Measurements from ENCODE around the gene LTBP4.
A peak's percentile ranks its signal among the peaks of the same experiment; 100 is the strongest.
"Not testable (repeated sequence)": the region's sequence is repeated elsewhere in the genome, so short reads cannot be mapped to it uniquely, and the experiment has no call there.

The LTBP4 gene

DNA sequence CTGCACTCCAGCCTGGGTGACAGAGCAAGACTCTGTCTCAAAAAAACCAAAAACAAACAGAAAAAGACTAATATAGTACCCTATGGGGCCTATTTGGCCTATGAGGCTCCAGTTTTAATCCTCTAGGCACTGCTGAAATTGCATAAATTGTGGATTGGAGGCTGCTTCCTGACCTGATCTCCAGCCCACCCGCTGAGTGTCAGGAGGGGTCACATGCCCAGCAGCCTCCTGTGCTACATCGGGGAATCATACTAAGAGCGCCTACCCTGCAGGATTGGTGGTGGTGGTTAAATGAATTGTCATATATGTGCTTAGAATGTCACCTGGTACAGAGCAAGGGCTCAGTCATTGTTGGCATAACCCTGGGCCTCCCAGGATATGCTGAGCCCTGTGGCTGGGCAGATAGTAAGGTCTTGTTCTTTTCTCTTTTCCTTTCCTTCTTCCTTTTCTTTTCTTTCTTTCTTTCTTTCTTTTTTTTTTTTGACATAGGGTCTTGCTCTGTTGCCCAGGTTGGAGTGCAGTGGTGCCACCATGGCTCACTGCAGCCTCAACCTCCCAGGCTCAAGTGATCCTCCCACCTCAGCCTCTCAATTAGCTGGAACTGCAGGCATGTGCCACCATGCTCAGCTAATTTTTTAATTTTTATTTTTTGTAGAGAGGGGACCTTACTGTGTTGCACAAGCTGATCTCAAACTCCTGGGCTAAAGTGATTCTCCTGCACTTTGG, 31.3 kb downstream of the LTBP4 start:
- Mint-ChIP-seq H3K27me3 (no peaks in the 10 kb centered on the region), H3K9me3 (no peaks in the 10 kb centered on the region), H3K27ac (peak overlapping the region; percentile 45), H3K4me3 (no peak overlapping the region), H3K36me3 (peaks cover 4% of the 10 kb centered on the region), H3K4me1 (peaks cover 7% of the 10 kb centered on the region)
- DNase-seq (ENCODE audit: low spot score in 2 of 2): no peak
- no peak for ATAC-seq (ENCODE audit: low read depth)

DNA sequence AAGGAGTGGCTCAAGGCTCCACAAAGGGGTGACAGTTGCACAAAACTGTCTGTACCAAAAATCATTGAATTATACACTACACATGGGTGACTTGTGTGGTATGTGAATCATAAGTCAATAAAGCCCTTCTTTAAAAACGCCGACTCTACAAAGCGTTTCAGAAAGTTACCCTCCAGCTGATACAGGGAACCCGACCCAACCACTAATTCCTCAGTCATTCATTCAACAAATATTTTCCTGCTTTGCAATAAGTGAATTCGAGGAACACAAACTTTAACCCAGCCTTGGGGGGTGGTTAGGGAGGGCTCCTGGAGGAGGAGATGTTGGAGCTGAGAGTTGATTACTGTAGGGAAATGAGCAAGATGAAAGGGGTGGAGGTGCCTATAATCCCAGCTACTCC, 32.0 kb downstream of the LTBP4 start:
- peaks cover 7% of the 10 kb centered on the region for H3K4me1 Mint-ChIP-seq
- H3K27me3 Mint-ChIP-seq: no peaks in the 10 kb centered on the region
- ATAC-seq (ENCODE audit: low read depth): no peak
- no peak overlapping the region for H3K27ac Mint-ChIP-seq
- H3K4me3 Mint-ChIP-seq: no peak overlapping the region
- DNase-seq (ENCODE audit: low spot score in 2 of 2): no peak
- no peaks in the 10 kb centered on the region for H3K9me3 Mint-ChIP-seq
- H3K36me3 Mint-ChIP-seq: peaks cover 4% of the 10 kb centered on the region

DNA sequence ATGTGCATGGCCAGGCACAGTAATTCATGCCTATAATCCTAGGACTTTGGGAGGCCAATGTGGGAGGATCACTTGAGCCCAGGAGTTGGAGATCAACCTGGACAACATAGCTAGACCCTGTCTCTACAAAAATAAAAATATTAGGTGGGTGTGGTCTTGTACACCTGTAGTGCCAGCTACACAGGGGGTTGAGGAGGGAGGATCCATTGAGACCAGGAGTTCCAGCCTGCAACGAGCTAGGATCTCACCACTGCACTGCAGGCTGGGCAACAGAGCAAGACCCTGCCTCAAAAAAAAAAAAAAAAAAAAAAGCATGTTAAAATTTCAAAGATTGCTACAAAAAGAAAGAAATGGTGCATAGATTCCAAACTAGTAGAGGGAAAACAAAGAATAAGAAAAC, 37.2 kb downstream of the LTBP4 start:
- peaks cover 12% of the 10 kb centered on the region for H3K4me1 Mint-ChIP-seq
- no peak overlapping the region for H3K4me3 Mint-ChIP-seq
- H3K27me3 Mint-ChIP-seq: no peaks in the 10 kb centered on the region
- H3K27ac Mint-ChIP-seq: no peak overlapping the region
- H3K36me3 Mint-ChIP-seq: no peaks in the 10 kb centered on the region
- DNase-seq (ENCODE audit: low spot score in 2 of 2) (no peak), ATAC-seq (ENCODE audit: low read depth) (no peak)
- H3K9me3 Mint-ChIP-seq: no peaks in the 10 kb centered on the region

DNA sequence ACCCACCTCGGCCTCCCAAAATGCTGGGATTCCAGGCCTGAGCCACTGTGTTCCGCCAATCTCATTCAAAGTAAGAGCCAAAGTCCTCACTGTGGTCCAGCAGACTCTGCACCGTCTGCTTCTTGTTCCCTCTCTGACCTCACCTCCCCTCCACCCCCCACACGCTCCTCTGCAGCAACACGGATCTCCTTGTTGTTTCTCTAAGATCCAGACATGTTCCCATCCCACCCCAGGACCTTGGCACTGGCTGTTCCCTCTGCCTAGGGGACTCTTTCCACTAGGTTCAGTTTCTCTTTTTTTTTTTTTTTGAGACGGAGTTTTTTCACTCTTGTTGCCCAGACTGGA, 38.4 kb downstream of the LTBP4 start:
- ATAC-seq (ENCODE audit: low read depth) (no peak), DNase-seq (ENCODE audit: low spot score in 2 of 2) (no peak)
- Mint-ChIP-seq H3K27ac (no peak overlapping the region), H3K9me3 (no peaks in the 10 kb centered on the region), H3K27me3 (no peaks in the 10 kb centered on the region), H3K4me1 (peaks cover 9% of the 10 kb centered on the region), H3K36me3 (no peaks in the 10 kb centered on the region), H3K4me3 (no peak overlapping the region)

DNA sequence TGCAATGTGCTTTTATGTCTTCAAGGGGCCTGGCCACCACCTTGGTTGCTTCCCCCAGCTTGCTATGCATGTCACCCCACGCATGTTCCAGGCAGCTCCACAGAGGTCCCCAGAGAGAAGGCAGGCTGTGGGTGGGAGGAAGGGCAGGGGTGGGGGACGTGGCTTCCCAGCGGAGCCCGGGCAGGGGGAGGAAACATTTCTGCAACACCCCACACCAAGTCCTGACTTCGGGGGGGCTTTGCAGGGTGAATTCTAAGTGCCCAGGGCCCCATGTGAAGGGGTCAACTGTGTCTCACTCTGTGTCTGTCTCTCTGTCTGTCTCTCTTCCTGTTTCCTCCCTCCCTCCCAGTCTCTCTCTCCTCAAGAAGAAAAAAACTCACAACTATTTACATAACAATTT, 39.6 kb downstream of the LTBP4 start:
- DNase-seq (ENCODE audit: low spot score in 2 of 2): no peak
- no peaks in the 10 kb centered on the region for H3K36me3 Mint-ChIP-seq
- no peak for ATAC-seq (ENCODE audit: low read depth)
- H3K4me1 Mint-ChIP-seq: peaks cover 7% of the 10 kb centered on the region
- H3K27me3 Mint-ChIP-seq: peaks cover 1% of the 10 kb centered on the region
- H3K4me3 Mint-ChIP-seq: no peak overlapping the region
- no peaks in the 10 kb centered on the region for H3K9me3 Mint-ChIP-seq
- H3K27ac Mint-ChIP-seq: no peak overlapping the region

DNA sequence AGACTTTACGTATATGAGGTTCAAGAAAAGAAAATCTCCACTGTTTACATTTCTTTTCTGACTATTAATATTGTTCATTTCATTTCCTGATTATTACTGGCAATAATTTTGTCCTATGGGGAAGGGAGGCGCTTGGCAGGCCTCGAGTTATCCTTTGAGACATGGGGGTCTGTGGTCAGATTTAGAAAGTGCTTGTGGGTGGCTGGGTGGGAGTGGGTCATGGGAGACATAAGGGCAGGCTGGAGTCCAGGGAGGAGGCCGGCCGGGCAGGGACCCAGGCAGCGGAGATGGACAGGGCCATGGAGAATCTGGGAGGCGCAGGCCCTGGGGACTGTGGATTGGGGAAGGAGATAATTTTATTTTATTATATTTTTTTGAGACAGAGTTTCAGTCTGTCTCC, 40.1 kb downstream of the LTBP4 start:
- ATAC-seq (ENCODE audit: low read depth): no peak
- H3K36me3 Mint-ChIP-seq: no peaks in the 10 kb centered on the region
- no peak overlapping the region for H3K4me3 Mint-ChIP-seq
- no peak for DNase-seq (ENCODE audit: low spot score in 2 of 2)
- H3K27me3 Mint-ChIP-seq: peaks cover 2% of the 10 kb centered on the region
- no peaks in the 10 kb centered on the region for H3K9me3 Mint-ChIP-seq
- H3K4me1 Mint-ChIP-seq: peaks cover 7% of the 10 kb centered on the region
- no peak overlapping the region for H3K27ac Mint-ChIP-seq

DNA sequence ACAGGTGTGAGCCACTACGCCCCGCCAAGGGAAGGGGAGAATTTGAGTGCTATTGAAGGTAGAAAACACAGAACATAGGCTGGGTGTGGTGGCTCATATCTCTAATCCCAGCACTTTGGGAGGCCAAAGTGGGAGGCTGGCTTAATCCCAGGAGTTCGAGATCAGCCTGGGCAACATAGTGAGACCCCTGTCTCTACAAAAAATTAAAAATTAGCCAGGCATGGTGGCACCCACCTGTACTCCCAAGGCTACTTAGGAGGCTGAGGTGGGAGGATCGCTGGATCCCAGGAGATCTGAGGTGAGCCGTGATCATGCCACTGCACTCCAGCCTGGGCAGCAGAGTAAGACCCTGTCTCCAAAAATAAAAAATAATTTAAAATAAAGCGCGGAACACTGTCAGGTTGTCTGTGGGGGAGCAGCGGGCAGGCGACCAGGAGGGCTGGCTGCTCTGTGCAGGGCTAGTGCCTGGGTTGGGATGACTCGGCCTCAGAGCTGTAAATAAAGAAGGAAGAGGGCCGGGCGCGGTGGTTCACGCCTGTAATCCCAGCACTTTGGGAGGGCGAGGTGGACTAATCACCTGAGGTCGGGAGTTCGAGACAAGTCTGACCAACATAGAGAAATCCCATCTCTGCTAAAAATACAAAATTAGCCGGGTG, 41.0 kb downstream of the LTBP4 start:
- Mint-ChIP-seq H3K27me3 (peaks cover 2% of the 10 kb centered on the region), H3K9me3 (no peaks in the 10 kb centered on the region), H3K36me3 (no peaks in the 10 kb centered on the region), H3K4me1 (peaks cover 7% of the 10 kb centered on the region), H3K27ac (no peak overlapping the region), H3K4me3 (no peak overlapping the region)
- DNase-seq (ENCODE audit: low spot score in 2 of 2) (no peak), ATAC-seq (ENCODE audit: low read depth) (no peak)

DNA sequence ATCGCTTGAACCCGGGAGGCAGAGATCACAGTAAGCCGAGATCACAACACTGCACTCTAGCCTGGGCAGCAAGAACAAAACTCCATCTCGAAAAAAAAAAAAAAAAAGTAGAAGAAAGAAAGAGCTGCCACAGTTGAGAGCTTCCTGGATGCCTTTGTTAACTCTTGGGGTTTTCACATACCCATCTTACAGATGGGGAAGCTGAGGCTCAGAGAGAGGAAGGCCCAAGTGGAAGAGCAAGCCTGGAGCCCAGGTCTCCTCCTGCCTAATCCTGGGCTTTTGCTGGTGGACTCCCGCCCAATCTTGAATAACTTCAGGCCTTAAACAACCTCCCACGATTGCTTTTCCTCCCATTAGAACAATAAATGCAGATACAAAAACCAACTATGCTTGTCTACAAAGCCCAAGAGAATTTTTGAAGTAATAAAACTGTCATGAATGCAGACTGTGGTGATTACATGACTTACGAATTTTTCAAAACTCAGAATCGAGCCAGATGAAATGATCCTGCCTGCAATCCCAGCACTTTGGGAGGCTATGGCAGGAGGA, 41.7 kb downstream of the LTBP4 start:
- H3K4me3 Mint-ChIP-seq: no peak overlapping the region
- H3K9me3 Mint-ChIP-seq: no peaks in the 10 kb centered on the region
- ATAC-seq (ENCODE audit: low read depth) (no peak), DNase-seq (ENCODE audit: low spot score in 2 of 2) (no peak)
- no peak overlapping the region for H3K27ac Mint-ChIP-seq
- peaks cover 7% of the 10 kb centered on the region for H3K4me1 Mint-ChIP-seq
- no peaks in the 10 kb centered on the region for H3K36me3 Mint-ChIP-seq
- peaks cover 2% of the 10 kb centered on the region for H3K27me3 Mint-ChIP-seq

DNA sequence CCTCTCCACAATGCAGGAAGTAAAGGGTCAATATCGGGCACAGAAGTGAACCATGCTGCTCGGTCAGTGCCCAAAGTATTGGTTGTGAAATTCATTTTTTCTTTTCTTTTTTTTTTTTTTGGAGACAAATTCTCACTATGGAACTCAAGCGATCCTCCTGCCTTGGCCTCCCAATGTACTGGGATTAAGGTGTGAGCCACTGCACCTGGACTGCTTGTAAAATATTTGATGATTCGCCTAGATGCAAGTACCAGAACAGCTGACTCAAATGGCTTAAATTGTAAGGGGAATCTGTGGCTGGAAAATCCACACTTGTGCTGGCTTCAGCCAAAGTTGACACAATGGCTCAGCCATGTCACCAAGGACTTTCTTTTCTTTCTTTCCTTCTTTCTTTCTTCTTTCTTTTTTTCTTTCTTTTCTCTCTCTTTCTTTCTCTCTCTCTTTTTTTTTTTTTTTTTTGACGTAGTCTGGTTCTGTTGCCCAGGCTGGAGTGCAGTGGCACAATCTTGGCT, 45.6 kb downstream of the LTBP4 start:
- Mint-ChIP-seq H3K27me3 (peaks cover 2% of the 10 kb centered on the region), H3K27ac (no peak overlapping the region), H3K4me1 (peaks cover 4% of the 10 kb centered on the region), H3K4me3 (no peak overlapping the region), H3K36me3 (no peaks in the 10 kb centered on the region), H3K9me3 (no peaks in the 10 kb centered on the region)
- ATAC-seq (ENCODE audit: low read depth) (no peak), DNase-seq (ENCODE audit: low spot score in 2 of 2) (no peak)

DNA sequence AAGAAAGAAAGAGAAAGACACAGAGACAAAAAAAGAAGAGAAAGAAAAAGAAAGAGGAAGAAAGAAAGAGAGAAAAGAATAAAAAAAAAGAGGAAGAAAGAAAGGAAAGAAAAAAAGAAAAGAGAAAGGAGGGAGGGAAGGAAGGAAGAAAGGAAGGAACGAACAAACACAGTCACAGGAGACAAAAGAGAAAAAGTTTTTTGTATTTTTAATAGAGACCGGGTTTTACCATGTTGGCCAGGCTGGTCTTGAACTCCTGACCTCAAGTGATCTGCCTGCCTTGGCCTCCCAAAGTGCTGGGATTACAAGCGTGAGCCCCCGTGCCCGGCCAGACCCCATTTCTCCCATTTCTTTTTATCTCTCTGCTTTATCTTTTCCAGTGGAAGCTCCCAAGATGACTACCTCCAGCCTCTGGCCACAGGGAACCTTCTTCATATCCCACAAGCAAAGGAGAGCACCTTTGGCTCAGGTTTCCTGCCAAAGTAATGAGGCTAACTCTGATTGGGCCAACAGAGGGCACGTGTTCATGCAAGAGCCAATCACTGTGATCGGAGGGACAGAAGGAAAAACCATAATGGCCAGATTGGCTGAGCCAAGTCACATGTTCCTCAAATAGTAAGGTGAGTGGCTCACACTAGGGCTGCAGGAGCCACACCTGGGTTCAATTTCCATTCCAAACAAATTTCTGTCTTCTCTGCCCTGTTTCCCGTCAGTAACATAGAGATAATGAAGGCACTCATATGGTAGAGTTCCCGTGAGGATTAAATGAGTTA, 48.9 kb downstream of the LTBP4 start:
- not testable (repeated sequence) for ATAC-seq (ENCODE audit: low read depth); H3K4me3 Mint-ChIP-seq; H3K27me3 Mint-ChIP-seq; DNase-seq (ENCODE audit: low spot score in 2 of 2); H3K27ac Mint-ChIP-seq; H3K4me1 Mint-ChIP-seq; H3K9me3 Mint-ChIP-seq; H3K36me3 Mint-ChIP-seq

DNA sequence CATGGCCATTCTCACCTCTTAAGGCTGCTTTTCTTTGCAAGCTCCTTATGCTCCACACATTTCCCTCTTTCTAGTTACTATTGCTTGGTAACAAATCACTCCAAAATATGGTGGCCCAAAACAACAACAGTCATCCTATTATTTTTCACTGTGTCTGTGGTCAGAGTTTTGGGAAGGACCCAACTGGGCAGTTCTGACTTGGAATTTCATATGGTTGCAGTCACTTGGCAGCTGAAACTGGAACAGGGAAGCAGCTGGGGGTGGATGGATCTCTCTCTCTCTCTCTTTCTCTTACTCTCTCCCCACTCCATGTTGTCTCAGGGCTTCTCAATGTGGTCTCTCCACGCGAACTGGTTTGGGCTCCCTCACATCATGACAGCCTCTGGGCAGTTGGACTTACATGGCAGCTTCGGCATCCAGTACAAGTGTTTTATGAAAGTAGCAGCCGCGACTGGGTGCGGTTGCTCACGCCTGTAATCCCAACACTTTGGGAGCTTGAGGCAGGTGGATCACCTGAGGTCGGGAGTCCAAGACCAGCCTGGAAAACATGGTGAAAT, 49.7 kb downstream of the LTBP4 start:
- Mint-ChIP-seq H3K4me3 (no peak overlapping the region), H3K27me3 (peaks cover under 1% of the 10 kb centered on the region), H3K9me3 (no peaks in the 10 kb centered on the region), H3K4me1 (peaks cover 4% of the 10 kb centered on the region), H3K27ac (no peak overlapping the region), H3K36me3 (no peaks in the 10 kb centered on the region)
- ATAC-seq (ENCODE audit: low read depth) (no peak), DNase-seq (ENCODE audit: low spot score in 2 of 2) (no peak)

DNA sequence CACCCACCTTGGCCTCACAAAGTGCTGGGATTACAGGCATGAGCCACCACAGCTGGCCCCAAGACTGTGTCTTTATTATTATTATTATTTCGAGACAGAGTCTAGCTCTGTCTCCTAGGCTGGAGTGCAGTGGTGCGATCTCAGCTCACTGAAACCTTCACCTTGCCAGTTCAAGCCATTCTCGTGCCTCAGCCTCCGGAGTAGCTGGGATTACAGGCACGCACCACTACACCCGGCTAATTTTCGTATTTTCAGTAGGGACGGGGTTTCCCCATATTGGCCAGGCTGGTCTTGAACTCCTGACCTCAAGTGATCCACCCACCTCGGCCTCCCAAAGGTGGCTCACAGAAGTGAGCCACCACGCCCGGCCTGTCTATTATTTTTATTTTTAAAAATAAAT, 51.1 kb downstream of the LTBP4 start:
- not testable (repeated sequence) for H3K9me3 Mint-ChIP-seq; H3K4me1 Mint-ChIP-seq; ATAC-seq (ENCODE audit: low read depth); H3K27me3 Mint-ChIP-seq; H3K4me3 Mint-ChIP-seq; DNase-seq (ENCODE audit: low spot score in 2 of 2); H3K36me3 Mint-ChIP-seq; H3K27ac Mint-ChIP-seq

DNA sequence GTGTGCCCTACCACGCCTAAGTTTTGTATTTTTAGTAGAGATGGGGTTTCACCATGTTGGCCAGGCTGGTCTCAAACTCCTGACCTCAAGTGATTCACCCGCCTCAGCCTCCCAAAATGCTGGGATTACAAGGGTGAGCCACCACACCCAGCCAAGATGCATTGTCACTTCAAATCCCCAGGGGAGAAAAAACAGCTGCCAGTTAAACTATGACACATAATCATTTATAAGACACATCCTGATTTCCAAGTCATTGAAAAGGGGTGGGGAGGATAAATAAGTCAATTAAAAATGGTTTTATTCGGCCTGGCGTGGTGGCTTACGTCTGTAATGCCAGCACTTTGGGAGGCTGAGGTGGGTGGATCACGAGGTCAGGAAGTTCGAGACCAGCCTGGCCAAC, 54.5 kb downstream of the LTBP4 start:
- not testable (repeated sequence) for H3K4me1 Mint-ChIP-seq; ATAC-seq (ENCODE audit: low read depth); H3K36me3 Mint-ChIP-seq; H3K27me3 Mint-ChIP-seq; DNase-seq (ENCODE audit: low spot score in 2 of 2); H3K27ac Mint-ChIP-seq; H3K9me3 Mint-ChIP-seq; H3K4me3 Mint-ChIP-seq

DNA sequence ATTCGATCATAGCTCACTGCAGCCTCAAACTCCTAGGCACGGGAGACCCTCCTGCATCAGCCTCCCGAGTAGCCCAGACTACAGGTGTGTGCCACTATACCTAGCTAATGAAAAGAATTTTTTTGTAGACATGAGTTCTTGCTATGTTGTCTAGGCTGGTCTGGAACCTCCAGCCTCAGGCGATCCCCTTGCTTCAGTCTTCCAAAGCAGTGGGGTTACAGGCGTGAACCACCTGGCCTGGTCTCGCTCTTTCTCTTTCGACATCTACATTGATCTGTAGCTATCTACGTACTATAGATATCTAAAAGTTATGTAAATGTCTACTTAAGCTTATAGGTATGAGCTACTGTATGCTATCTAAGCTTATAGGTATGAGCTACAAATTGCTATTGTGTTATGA, 56.9 kb downstream of the LTBP4 start:
- H3K4me1 Mint-ChIP-seq: peaks cover 2% of the 10 kb centered on the region
- H3K36me3 Mint-ChIP-seq: no peaks in the 10 kb centered on the region
- no peak overlapping the region for H3K27ac Mint-ChIP-seq

More for the DNA sequence above, 56.9 kb downstream of the LTBP4 start:
- Mint-ChIP-seq H3K9me3 (no peaks in the 10 kb centered on the region), H3K4me3 (no peak overlapping the region), H3K27me3 (no peaks in the 10 kb centered on the region)
- no peak for DNase-seq (ENCODE audit: low spot score in 2 of 2)
- no peak for ATAC-seq (ENCODE audit: low read depth)

Data from memory B cell (primary cell).